ENCODE measurements around the gene ING3.

Gene ING3

GRCh38 chr7:121026159-121026558 lies 75.6 kb downstream of the ING3 start:
- no peak for DNase-seq (ENCODE audit: low spot score)

GRCh38 chr7:121026577-121027111 lies 76.1 kb downstream of the ING3 start:
- no peak for DNase-seq (ENCODE audit: low spot score)
